Measurements from ENCODE around the gene WDR44. TPM values are rescaled to one million over a fixed set of nuclear protein-coding genes. Genes with fewer than 3 reads are reported as not detected.
"Not testable (repeated sequence)": the region's sequence is repeated elsewhere in the genome, so short reads cannot be mapped to it uniquely, and the experiment has no call there.

WDR44 gene
- polyA plus RNA-seq, 4 donors, result 5.1 to 7.5 (median 6.4) TPM

GRCh38 chrX:118437283-118437682 lies 91.4 kb downstream of the WDR44 start:
- Histone ChIP-seq H3K27ac (ENCODE audit: low read depth in 1 of 3, low read length in 2 of 3) (no peak overlapping the region), H3K4me1 (ENCODE audit: control insufficient read depth in 3 of 3, insufficient read depth in 2 of 3, low read depth in 1 of 3, low read length in 2 of 3) (no peaks in the 10 kb centered on the region), H3K27me3 (ENCODE audit: control insufficient read depth in 3 of 3, insufficient read depth in 3 of 3, low read length in 3 of 3) (no peaks in the 10 kb centered on the region), H3K36me3 (ENCODE audit: control insufficient read depth in 3 of 3, insufficient read depth in 2 of 3, low read depth in 1 of 3, low read length in 3 of 3) (peaks cover 0 to 16% (median 0%) of the 10 kb centered on the region in 3 donors), H3K4me3 (ENCODE audit: low read depth in 1 of 3, low read length in 3 of 3) (no peak overlapping the region), H3K9me3 (ENCODE audit: control insufficient read depth in 2 of 2, insufficient read depth in 1 of 2, low read depth in 1 of 2, low read length in 1 of 2) (no peaks in the 10 kb centered on the region)
- WGBS, 3 donors, result 59 to 100% (median 74%) methylated on average over 1 of the region's 1 CpG
- FAIRE-seq, result no peak
- DNase-seq, result no peak

DNA sequence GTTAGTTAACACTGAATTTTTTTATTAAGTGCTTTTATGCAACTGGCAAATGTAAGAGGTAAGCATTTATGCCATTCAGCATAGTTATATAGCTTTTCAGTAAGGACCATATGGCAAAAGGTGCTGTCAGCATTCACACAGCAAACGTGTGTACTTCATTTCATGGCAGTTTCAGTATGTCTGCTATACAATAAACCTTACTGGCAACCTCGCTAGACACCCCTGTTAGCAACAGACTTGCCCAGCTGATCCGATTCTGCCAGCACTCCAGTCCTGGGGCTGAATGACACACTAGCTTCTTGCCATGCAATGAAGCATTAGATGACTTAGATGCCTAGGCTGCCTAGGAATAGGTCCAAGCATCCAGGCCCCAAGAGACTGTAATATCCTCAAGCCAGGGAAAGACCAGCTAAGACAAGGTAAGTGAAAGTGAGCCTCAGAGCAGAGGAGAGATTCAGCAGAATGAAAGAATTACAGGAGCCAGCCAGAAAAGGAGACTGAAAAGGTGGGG lies 102.4 kb downstream of the WDR44 start:
- Histone ChIP-seq H3K27me3 (ENCODE audit: control insufficient read depth in 3 of 3, insufficient read depth in 3 of 3, low read length in 3 of 3) (no peaks in the 10 kb centered on the region), H3K27ac (ENCODE audit: low read depth in 1 of 3, low read length in 2 of 3) (no peak overlapping the region), H3K4me1 (ENCODE audit: control insufficient read depth in 3 of 3, insufficient read depth in 2 of 3, low read depth in 1 of 3, low read length in 2 of 3) (no peaks in the 10 kb centered on the region), H3K36me3 (ENCODE audit: control insufficient read depth in 3 of 3, insufficient read depth in 2 of 3, low read depth in 1 of 3, low read length in 3 of 3) (peaks cover 0 to 9% (median 0%) of the 10 kb centered on the region in 3 donors), H3K4me3 (ENCODE audit: low read depth in 1 of 3, low read length in 3 of 3) (no peak overlapping the region), H3K9me3 (ENCODE audit: control insufficient read depth in 2 of 2, insufficient read depth in 1 of 2, low read depth in 1 of 2, low read length in 1 of 2) (no peaks in the 10 kb centered on the region)
- DNase-seq (no peak), FAIRE-seq (no peak)
- 65 to 86% (median 83%) methylated on average over 3 of the region's 3 CpGs for WGBS, 3 donors

GRCh38 chrX:118455013-118455412 lies 109.1 kb downstream of the WDR44 start:
- Histone ChIP-seq H3K27me3 (ENCODE audit: control insufficient read depth in 3 of 3, insufficient read depth in 3 of 3, low read length in 3 of 3) (no peaks in the 10 kb centered on the region), H3K4me3 (ENCODE audit: low read depth in 1 of 3, low read length in 3 of 3) (no peak overlapping the region), H3K27ac (ENCODE audit: low read depth in 1 of 3, low read length in 2 of 3) (no peak overlapping the region), H3K9me3 (ENCODE audit: control insufficient read depth in 2 of 2, insufficient read depth in 1 of 2, low read depth in 1 of 2, low read length in 1 of 2) (no peaks in the 10 kb centered on the region), H3K4me1 (ENCODE audit: control insufficient read depth in 3 of 3, insufficient read depth in 2 of 3, low read depth in 1 of 3, low read length in 2 of 3) (no peaks in the 10 kb centered on the region), H3K36me3 (ENCODE audit: control insufficient read depth in 3 of 3, insufficient read depth in 2 of 3, low read depth in 1 of 3, low read length in 3 of 3) (no peaks in the 10 kb centered on the region)
- 81 to 86% (median 83%) methylated on average over 3 of the region's 3 CpGs for WGBS, 3 donors
- DNase-seq (no peak), FAIRE-seq (no peak)

GRCh38 chrX:118459494-118459893 lies 113.6 kb downstream of the WDR44 start:
- no peaks in the 10 kb centered on the region for H3K9me3 ChIP-seq (ENCODE audit: control insufficient read depth in 2 of 2, insufficient read depth in 1 of 2, low read depth in 1 of 2, low read length in 1 of 2)
- no peaks in the 10 kb centered on the region for H3K4me1 ChIP-seq (ENCODE audit: control insufficient read depth in 3 of 3, insufficient read depth in 2 of 3, low read depth in 1 of 3, low read length in 2 of 3)
- H3K36me3 ChIP-seq (ENCODE audit: control insufficient read depth in 3 of 3, insufficient read depth in 2 of 3, low read depth in 1 of 3, low read length in 3 of 3), result no peaks in the 10 kb centered on the region
- FAIRE-seq (no peak), DNase-seq (peak; percentile 13 to 28)
- no peak overlapping the region for H3K27ac ChIP-seq (ENCODE audit: low read depth in 1 of 3, low read length in 2 of 3)
- no peaks in the 10 kb centered on the region for H3K27me3 ChIP-seq (ENCODE audit: control insufficient read depth in 3 of 3, insufficient read depth in 3 of 3, low read length in 3 of 3)
- H3K4me3 ChIP-seq (ENCODE audit: low read depth in 1 of 3, low read length in 3 of 3), result no peak overlapping the region
- WGBS, 3 donors, result 4 to 27% (median 8%) methylated on average over 4 of the region's 4 CpGs

- WGBS, 3 donors, result 61 to 68% (median 65%) methylated on average over 6 of the region's 6 CpGs
- no peak for DNase-seq
- H3K27me3 ChIP-seq (ENCODE audit: control insufficient read depth in 3 of 3, insufficient read depth in 3 of 3, low read length in 3 of 3), result no peaks in the 10 kb centered on the region
- no peak overlapping the region for H3K27ac ChIP-seq (ENCODE audit: low read depth in 1 of 3, low read length in 2 of 3)
- H3K9me3 ChIP-seq (ENCODE audit: control insufficient read depth in 2 of 2, insufficient read depth in 1 of 2, low read depth in 1 of 2, low read length in 1 of 2), result no peaks in the 10 kb centered on the region
- FAIRE-seq, result no peak
- no peaks in the 10 kb centered on the region for H3K4me1 ChIP-seq (ENCODE audit: control insufficient read depth in 3 of 3, insufficient read depth in 2 of 3, low read depth in 1 of 3, low read length in 2 of 3)
- H3K4me3 ChIP-seq (ENCODE audit: low read depth in 1 of 3, low read length in 3 of 3), result no peak overlapping the region
- H3K36me3 ChIP-seq (ENCODE audit: control insufficient read depth in 3 of 3, insufficient read depth in 2 of 3, low read depth in 1 of 3, low read length in 3 of 3), result no peaks in the 10 kb centered on the region
Measured at GRCh38 chrX:118464501-118464900, 118.6 kb downstream of the WDR44 start.

GRCh38 chrX:118468122-118468521 lies 122.2 kb downstream of the WDR44 start:
- no peaks in the 10 kb centered on the region for H3K36me3 ChIP-seq (ENCODE audit: control insufficient read depth in 3 of 3, insufficient read depth in 2 of 3, low read depth in 1 of 3, low read length in 3 of 3)
- WGBS, 3 donors, result 63 to 89% (median 82%) methylated on average over 7 of the region's 7 CpGs
- no peaks in the 10 kb centered on the region for H3K27me3 ChIP-seq (ENCODE audit: control insufficient read depth in 3 of 3, insufficient read depth in 3 of 3, low read length in 3 of 3)
- H3K4me1 ChIP-seq (ENCODE audit: control insufficient read depth in 3 of 3, insufficient read depth in 2 of 3, low read depth in 1 of 3, low read length in 2 of 3), result no peaks in the 10 kb centered on the region
- H3K27ac ChIP-seq (ENCODE audit: low read depth in 1 of 3, low read length in 2 of 3), result no peak overlapping the region
- FAIRE-seq (no peak), DNase-seq (no peak)
- no peak overlapping the region for H3K4me3 ChIP-seq (ENCODE audit: low read depth in 1 of 3, low read length in 3 of 3)
- no peaks in the 10 kb centered on the region for H3K9me3 ChIP-seq (ENCODE audit: control insufficient read depth in 2 of 2, insufficient read depth in 1 of 2, low read depth in 1 of 2, low read length in 1 of 2)

- H3K9me3 ChIP-seq (ENCODE audit: control insufficient read depth in 2 of 2, insufficient read depth in 1 of 2, low read depth in 1 of 2, low read length in 1 of 2); FAIRE-seq; H3K36me3 ChIP-seq (ENCODE audit: control insufficient read depth in 3 of 3, insufficient read depth in 2 of 3, low read depth in 1 of 3, low read length in 3 of 3); H3K4me1 ChIP-seq (ENCODE audit: control insufficient read depth in 3 of 3, insufficient read depth in 2 of 3, low read depth in 1 of 3, low read length in 2 of 3); H3K4me3 ChIP-seq (ENCODE audit: low read depth in 1 of 3, low read length in 3 of 3); H3K27ac ChIP-seq (ENCODE audit: low read depth in 1 of 3, low read length in 2 of 3); DNase-seq; H3K27me3 ChIP-seq (ENCODE audit: control insufficient read depth in 3 of 3, insufficient read depth in 3 of 3, low read length in 3 of 3): not testable (repeated sequence)
- 85 to 95% (median 89%) methylated on average over 5 of the region's 5 CpGs for WGBS, 3 donors
Measured at GRCh38 chrX:118470721-118471347, 124.9 kb downstream of the WDR44 start.

- Histone ChIP-seq H3K4me1 (ENCODE audit: control insufficient read depth in 3 of 3, insufficient read depth in 2 of 3, low read depth in 1 of 3, low read length in 2 of 3) (no peaks in the 10 kb centered on the region), H3K4me3 (ENCODE audit: low read depth in 1 of 3, low read length in 3 of 3) (no peak overlapping the region), H3K27ac (ENCODE audit: low read depth in 1 of 3, low read length in 2 of 3) (no peak overlapping the region), H3K36me3 (ENCODE audit: control insufficient read depth in 3 of 3, insufficient read depth in 2 of 3, low read depth in 1 of 3, low read length in 3 of 3) (no peaks in the 10 kb centered on the region), H3K9me3 (ENCODE audit: control insufficient read depth in 2 of 2, insufficient read depth in 1 of 2, low read depth in 1 of 2, low read length in 1 of 2) (no peaks in the 10 kb centered on the region), H3K27me3 (ENCODE audit: control insufficient read depth in 3 of 3, insufficient read depth in 3 of 3, low read length in 3 of 3) (no peaks in the 10 kb centered on the region)
- FAIRE-seq (no peak), DNase-seq (no peak)
- 66 to 71% (median 68%) methylated on average over 6 of the region's 6 CpGs for WGBS, 3 donors
Measured at GRCh38 chrX:118474586-118474985, 128.7 kb downstream of the WDR44 start.

- Histone ChIP-seq H3K27ac (ENCODE audit: low read depth in 1 of 3, low read length in 2 of 3) (no peak overlapping the region), H3K9me3 (ENCODE audit: control insufficient read depth in 2 of 2, insufficient read depth in 1 of 2, low read depth in 1 of 2, low read length in 1 of 2) (no peaks in the 10 kb centered on the region), H3K36me3 (ENCODE audit: control insufficient read depth in 3 of 3, insufficient read depth in 2 of 3, low read depth in 1 of 3, low read length in 3 of 3) (no peaks in the 10 kb centered on the region), H3K27me3 (ENCODE audit: control insufficient read depth in 3 of 3, insufficient read depth in 3 of 3, low read length in 3 of 3) (no peaks in the 10 kb centered on the region), H3K4me3 (ENCODE audit: low read depth in 1 of 3, low read length in 3 of 3) (no peak overlapping the region), H3K4me1 (ENCODE audit: control insufficient read depth in 3 of 3, insufficient read depth in 2 of 3, low read depth in 1 of 3, low read length in 2 of 3) (no peaks in the 10 kb centered on the region)
- 88 to 93% (median 89%) methylated on average over 4 of the region's 4 CpGs for WGBS, 3 donors
- no peak for FAIRE-seq
- DNase-seq, result no peak
Measured at GRCh38 chrX:118475903-118476302, 130.0 kb downstream of the WDR44 start.
